Liver (tissue), 9 donors: ENCODE results near the gene NR6A1. TPM values are rescaled to one million over a fixed set of nuclear protein-coding genes. Genes with fewer than 3 reads are reported as not detected.

Experiments
- DNase-seq: peaks from one replicate; pipeline ENCODE4 v3.0.0-alpha.2; 2017; ENCODE audit warnings: low spot score
- H3K27ac ChIP-seq, 2 donors: one replicate each; pipeline ENCODE4 v1.7.0; 2013; ENCODE audit warnings: inconsistent platforms in 2 of 2, low read length in 2 of 2, control low read depth in 1 of 2, low read depth in 1 of 2, mild to moderate bottlenecking in 1 of 2
- H3K27me3 ChIP-seq, 4 donors: one replicate each; pipeline versions ENCODE4 v1.6.1 to v1.7.0; 2013; ENCODE audit warnings: low read length in 3 of 4, inconsistent platforms in 1 of 4, mild to moderate bottlenecking in 1 of 4, moderate library complexity in 1 of 4; ENCODE audit not compliant: control insufficient read depth in 4 of 4, insufficient read depth in 4 of 4
- H3K36me3 ChIP-seq, 4 donors: one replicate each; pipeline versions ENCODE4 v1.6.1 to v1.7.0; 2013; ENCODE audit warnings: low read length in 3 of 4, mild to moderate bottlenecking in 3 of 4, low read depth in 1 of 4, moderate library complexity in 1 of 4; ENCODE audit not compliant: control insufficient read depth in 4 of 4, insufficient read depth in 3 of 4
- H3K4me1 ChIP-seq, 4 donors: one replicate each; pipeline versions ENCODE4 v1.6.1 to v1.7.0; 2013; ENCODE audit warnings: low read length in 3 of 4, mild to moderate bottlenecking in 3 of 4, moderate library complexity in 1 of 4; ENCODE audit not compliant: control insufficient read depth in 4 of 4, insufficient read depth in 4 of 4
- H3K4me3 ChIP-seq, 3 donors: one replicate each; pipeline versions ENCODE4 v1.6.1 to v1.7.0; 2013; ENCODE audit warnings: low read length in 3 of 3, control low read depth in 1 of 3, low read depth in 1 of 3, mild to moderate bottlenecking in 1 of 3
- H3K9ac ChIP-seq, 2 donors: one replicate each; pipeline ENCODE4 v1.7.0; 2013; ENCODE audit warnings: low read length in 2 of 2, mild to moderate bottlenecking in 2 of 2, moderate library complexity in 2 of 2, control low read depth in 1 of 2, low read depth in 1 of 2
- H3K9me3 ChIP-seq, 4 donors: one replicate each; pipeline versions ENCODE4 v1.6.1 to v1.7.0; 2013; ENCODE audit warnings: low read length in 3 of 4; ENCODE audit not compliant: control insufficient read depth in 4 of 4
- EGR1 ChIP-seq, 2 donors: IDR thresholded peaks; 2 replicates each; pipeline ENCODE4 v1.6.1; 2016 to 2018; ENCODE audit warnings: antibody characterized with exemption in 2 of 2, low read depth in 2 of 2
- FOXA1 ChIP-seq: IDR thresholded peaks from 2 replicates; pipeline ENCODE4 v1.6.1; 2016; ENCODE audit warnings: antibody characterized with exemption
- FOXA2 ChIP-seq: IDR thresholded peaks from 2 replicates; pipeline ENCODE4 v1.6.1; 2016; ENCODE audit warnings: antibody characterized with exemption
- GABPA ChIP-seq, 2 donors: IDR thresholded peaks in 1 of 2; conservative IDR thresholded peaks in 1 of 2; 2 replicates each; pipeline ENCODE4 v1.6.1; 2016; ENCODE audit warnings: antibody characterized with exemption in 2 of 2, mild to moderate bottlenecking in 1 of 2, moderate library complexity in 1 of 2
- HNF4A ChIP-seq, 2 donors: conservative IDR thresholded peaks; 2 replicates each; pipeline ENCODE4 v1.6.1; 2016; ENCODE audit warnings: antibody characterized with exemption in 2 of 2, mild to moderate bottlenecking in 2 of 2
- HNF4G ChIP-seq: IDR thresholded peaks from 2 replicates; pipeline ENCODE4 v1.6.1; 2016; ENCODE audit warnings: antibody characterized with exemption
- JUND ChIP-seq, 2 donors: IDR thresholded peaks; 2 replicates each; pipeline ENCODE4 v1.6.1; 2016; ENCODE audit warnings: antibody characterized with exemption in 2 of 2
- NR2F2 ChIP-seq: IDR thresholded peaks from 2 replicates; pipeline ENCODE4 v1.6.1; 2016; ENCODE audit warnings: antibody characterized with exemption
- RAD21 ChIP-seq, 2 donors: IDR thresholded peaks; 2 replicates each; pipeline ENCODE4 v1.6.1; 2016; ENCODE audit warnings: antibody characterized with exemption in 2 of 2, mild to moderate bottlenecking in 2 of 2
- RXRA ChIP-seq, 2 donors: IDR thresholded peaks; 2 replicates each; pipeline ENCODE4 v1.6.1; 2017 to 2018; ENCODE audit warnings: antibody characterized with exemption in 2 of 2, mild to moderate bottlenecking in 1 of 2
- SP1 ChIP-seq: IDR thresholded peaks from 2 replicates; pipeline ENCODE4 v1.6.1; 2018; ENCODE audit warnings: antibody characterized with exemption, mild to moderate bottlenecking
- TAF1 ChIP-seq: conservative IDR thresholded peaks from 2 replicates; pipeline ENCODE4 v1.6.1; 2016; ENCODE audit warnings: antibody characterized with exemption, mild to moderate bottlenecking
- YY1 ChIP-seq: IDR thresholded peaks from 2 replicates; pipeline ENCODE4 v1.6.1; 2016; ENCODE audit warnings: antibody characterized with exemption, mild to moderate bottlenecking
- WGBS: extraction: QIAGEN DNeasy Blood & Tissue Kit; methylation state at CpG from one replicate; pipeline ENCODE4 v1.1.7; 2013; 5-methylcytosine and 5-hydroxymethylcytosine counted together
- polyA plus RNA-seq, 2 donors: library from polyadenylated mRNA; stranded (reverse) in 1 of 2; unstranded in 1 of 2; fragments of 200-250 nt in 1 of 2; fragments of >200 nt in 1 of 2; fragmentation: Nextera tagmentation in 1 of 2; extraction: Ambion mirVana in 1 of 2; gene quantifications; one replicate each; pipeline versions ENCODE4 v1.2.1 to v1.2.3, GENCODE V29; 2013 to 2015
- total RNA-seq, 2 donors: library from RNA; depleted of rRNA; stranded (reverse); fragments of >200 nt; gene quantifications; one replicate each; pipeline ENCODE4 v1.2.3, GENCODE V29; 2014
- TF ChIP-seq, protein P1 (sequence below): IDR thresholded peaks from 2 replicates; pipeline ENCODE4 v1.6.1; 2016; ENCODE audit warnings: antibody characterized with exemption
- TF ChIP-seq, protein P2 (sequence below): IDR thresholded peaks from 2 replicates; pipeline ENCODE4 v1.6.1; 2016; ENCODE audit warnings: antibody characterized with exemption, mild to moderate bottlenecking
- TF ChIP-seq, protein P3 (sequence below): IDR thresholded peaks from 2 replicates; pipeline ENCODE4 v1.6.1; 2016; ENCODE audit warnings: antibody characterized with exemption
- TF ChIP-seq, protein P4 (sequence below): fragments of 150-350 bp; IDR thresholded peaks from 2 replicates; pipeline ENCODE4 v1.5.1; 2017; ENCODE audit warnings: improper control_type of control experiment, low read depth, low read length; ENCODE audit not compliant: missing input control
- TF ChIP-seq, protein P5 (sequence below): IDR thresholded peaks from 2 replicates; pipeline ENCODE4 v1.6.1; 2016; ENCODE audit warnings: antibody characterized with exemption
- donor health status: healthy.
- donor health status: healthy.
- donor health status: healthy.
- donor health status: healthy.
- donor health status: healthy.

Gene NR6A1
- total and polyA plus RNA-seq, 4 donors = 0.72 to 6.1 (median 2.1) TPM

DNA sequence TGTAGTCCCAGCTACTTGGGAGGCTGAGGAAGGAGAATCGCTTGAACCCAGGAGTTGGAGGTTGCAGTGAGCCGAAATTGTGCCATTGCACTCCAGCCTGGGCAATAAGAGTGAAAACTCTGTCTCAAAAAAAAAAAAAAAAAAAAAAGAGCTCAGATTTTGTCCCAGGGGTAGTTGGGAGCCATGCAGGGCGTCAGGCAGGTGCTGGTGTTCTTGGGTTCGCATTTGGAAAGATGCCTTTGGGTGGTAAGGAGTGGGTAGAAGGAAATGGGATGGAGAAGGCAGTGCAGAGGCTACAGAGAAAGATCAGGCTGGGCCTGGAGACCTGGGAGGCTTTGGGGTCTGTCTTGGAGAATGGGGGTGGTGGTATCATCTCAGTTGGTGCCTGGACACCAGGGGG lies 297.0 kb downstream of the NR6A1 start:
- TF ChIP-seq TAF1 (no peak), FOXA2 (no peak), GABPA (IDR thresholded peaks at IDR 0.05 in 1 of 2, conservative IDR thresholded peaks at IDR 0.05 in 1 of 2) (no peak)
- 74% methylated on average over 4 of the region's 4 CpGs for WGBS
- Histone ChIP-seq H3K27me3 (peaks cover 0 to 5% (median 2%) of the 10 kb centered on the region in 4 donors), H3K4me3 (no peak overlapping the region), H3K4me1 (no peaks in the 10 kb centered on the region), H3K27ac (no peak overlapping the region), H3K9ac (no peak overlapping the region), H3K36me3 (no peaks in the 10 kb centered on the region), H3K9me3 (no peaks in the 10 kb centered on the region)
- no peak for DNase-seq

DNA sequence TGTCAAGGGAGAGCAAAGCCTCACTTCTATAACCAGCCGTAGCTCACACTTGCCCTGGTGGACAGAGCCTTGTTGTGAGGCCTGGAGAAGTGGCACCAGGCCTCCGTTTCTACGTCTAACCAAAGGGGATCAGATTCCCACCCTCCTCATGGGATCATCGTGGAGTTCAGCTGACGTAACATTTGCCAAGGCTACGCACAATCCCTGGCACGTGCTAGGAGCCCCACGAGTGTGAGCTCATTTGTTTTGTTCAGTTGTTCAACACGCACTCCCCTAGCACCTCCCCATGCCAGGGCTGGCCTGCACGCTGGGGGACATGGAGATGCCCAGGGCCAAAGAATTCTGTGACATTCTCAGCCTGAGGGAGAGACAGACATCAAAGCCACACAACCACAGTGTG lies 297.8 kb downstream of the NR6A1 start:
- 87% methylated on average over 10 of the region's 10 CpGs for WGBS
- no peak overlapping the region for H3K27ac ChIP-seq
- H3K4me3 ChIP-seq = no peak overlapping the region
- H3K4me1 ChIP-seq = no peaks in the 10 kb centered on the region
- H3K9me3 ChIP-seq = no peaks in the 10 kb centered on the region
- H3K27me3 ChIP-seq = peaks cover 0 to 5% (median 2%) of the 10 kb centered on the region in 4 donors
- TF ChIP-seq, protein P1, sequence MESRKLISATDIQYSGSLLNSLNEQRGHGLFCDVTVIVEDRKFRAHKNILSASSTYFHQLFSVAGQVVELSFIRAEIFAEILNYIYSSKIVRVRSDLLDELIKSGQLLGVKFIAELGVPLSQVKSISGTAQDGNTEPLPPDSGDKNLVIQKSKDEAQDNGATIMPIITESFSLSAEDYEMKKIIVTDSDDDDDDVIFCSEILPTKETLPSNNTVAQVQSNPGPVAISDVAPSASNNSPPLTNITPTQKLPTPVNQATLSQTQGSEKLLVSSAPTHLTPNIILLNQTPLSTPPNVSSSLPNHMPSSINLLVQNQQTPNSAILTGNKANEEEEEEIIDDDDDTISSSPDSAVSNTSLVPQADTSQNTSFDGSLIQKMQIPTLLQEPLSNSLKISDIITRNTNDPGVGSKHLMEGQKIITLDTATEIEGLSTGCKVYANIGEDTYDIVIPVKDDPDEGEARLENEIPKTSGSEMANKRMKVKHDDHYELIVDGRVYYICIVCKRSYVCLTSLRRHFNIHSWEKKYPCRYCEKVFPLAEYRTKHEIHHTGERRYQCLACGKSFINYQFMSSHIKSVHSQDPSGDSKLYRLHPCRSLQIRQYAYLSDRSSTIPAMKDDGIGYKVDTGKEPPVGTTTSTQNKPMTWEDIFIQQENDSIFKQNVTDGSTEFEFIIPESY = no peak
- TF ChIP-seq FOXA1 (no peak), FOXA2 (no peak), HNF4A (conservative IDR thresholded peaks at IDR 0.05) (no peak), NR2F2 (no peak), HNF4G (no peak), GABPA (IDR thresholded peaks at IDR 0.05 in 1 of 2, conservative IDR thresholded peaks at IDR 0.05 in 1 of 2) (no peak), SP1 (no peak), TAF1 (no peak), YY1 (no peak), RAD21 (IDR thresholded peaks at IDR 0.05) (no peak), JUND (IDR thresholded peaks at IDR 0.05) (no peak), RXRA (IDR thresholded peaks at IDR 0.05) (no peak), EGR1 (IDR thresholded peaks at IDR 0.05; ENCODE audit: low read depth in 2 of 2) (no peak)
- TF ChIP-seq, protein P2, sequence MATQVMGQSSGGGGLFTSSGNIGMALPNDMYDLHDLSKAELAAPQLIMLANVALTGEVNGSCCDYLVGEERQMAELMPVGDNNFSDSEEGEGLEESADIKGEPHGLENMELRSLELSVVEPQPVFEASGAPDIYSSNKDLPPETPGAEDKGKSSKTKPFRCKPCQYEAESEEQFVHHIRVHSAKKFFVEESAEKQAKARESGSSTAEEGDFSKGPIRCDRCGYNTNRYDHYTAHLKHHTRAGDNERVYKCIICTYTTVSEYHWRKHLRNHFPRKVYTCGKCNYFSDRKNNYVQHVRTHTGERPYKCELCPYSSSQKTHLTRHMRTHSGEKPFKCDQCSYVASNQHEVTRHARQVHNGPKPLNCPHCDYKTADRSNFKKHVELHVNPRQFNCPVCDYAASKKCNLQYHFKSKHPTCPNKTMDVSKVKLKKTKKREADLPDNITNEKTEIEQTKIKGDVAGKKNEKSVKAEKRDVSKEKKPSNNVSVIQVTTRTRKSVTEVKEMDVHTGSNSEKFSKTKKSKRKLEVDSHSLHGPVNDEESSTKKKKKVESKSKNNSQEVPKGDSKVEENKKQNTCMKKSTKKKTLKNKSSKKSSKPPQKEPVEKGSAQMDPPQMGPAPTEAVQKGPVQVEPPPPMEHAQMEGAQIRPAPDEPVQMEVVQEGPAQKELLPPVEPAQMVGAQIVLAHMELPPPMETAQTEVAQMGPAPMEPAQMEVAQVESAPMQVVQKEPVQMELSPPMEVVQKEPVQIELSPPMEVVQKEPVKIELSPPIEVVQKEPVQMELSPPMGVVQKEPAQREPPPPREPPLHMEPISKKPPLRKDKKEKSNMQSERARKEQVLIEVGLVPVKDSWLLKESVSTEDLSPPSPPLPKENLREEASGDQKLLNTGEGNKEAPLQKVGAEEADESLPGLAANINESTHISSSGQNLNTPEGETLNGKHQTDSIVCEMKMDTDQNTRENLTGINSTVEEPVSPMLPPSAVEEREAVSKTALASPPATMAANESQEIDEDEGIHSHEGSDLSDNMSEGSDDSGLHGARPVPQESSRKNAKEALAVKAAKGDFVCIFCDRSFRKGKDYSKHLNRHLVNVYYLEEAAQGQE = no peak
- TF ChIP-seq, protein P3, sequence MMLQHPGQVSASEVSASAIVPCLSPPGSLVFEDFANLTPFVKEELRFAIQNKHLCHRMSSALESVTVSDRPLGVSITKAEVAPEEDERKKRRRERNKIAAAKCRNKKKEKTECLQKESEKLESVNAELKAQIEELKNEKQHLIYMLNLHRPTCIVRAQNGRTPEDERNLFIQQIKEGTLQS = no peak
- TF ChIP-seq, protein P4, sequence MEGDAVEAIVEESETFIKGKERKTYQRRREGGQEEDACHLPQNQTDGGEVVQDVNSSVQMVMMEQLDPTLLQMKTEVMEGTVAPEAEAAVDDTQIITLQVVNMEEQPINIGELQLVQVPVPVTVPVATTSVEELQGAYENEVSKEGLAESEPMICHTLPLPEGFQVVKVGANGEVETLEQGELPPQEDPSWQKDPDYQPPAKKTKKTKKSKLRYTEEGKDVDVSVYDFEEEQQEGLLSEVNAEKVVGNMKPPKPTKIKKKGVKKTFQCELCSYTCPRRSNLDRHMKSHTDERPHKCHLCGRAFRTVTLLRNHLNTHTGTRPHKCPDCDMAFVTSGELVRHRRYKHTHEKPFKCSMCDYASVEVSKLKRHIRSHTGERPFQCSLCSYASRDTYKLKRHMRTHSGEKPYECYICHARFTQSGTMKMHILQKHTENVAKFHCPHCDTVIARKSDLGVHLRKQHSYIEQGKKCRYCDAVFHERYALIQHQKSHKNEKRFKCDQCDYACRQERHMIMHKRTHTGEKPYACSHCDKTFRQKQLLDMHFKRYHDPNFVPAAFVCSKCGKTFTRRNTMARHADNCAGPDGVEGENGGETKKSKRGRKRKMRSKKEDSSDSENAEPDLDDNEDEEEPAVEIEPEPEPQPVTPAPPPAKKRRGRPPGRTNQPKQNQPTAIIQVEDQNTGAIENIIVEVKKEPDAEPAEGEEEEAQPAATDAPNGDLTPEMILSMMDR = no peak
- TF ChIP-seq, protein P5, sequence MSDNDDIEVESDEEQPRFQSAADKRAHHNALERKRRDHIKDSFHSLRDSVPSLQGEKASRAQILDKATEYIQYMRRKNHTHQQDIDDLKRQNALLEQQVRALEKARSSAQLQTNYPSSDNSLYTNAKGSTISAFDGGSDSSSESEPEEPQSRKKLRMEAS = no peak
- no peak overlapping the region for H3K9ac ChIP-seq
- no peaks in the 10 kb centered on the region for H3K36me3 ChIP-seq
- DNase-seq = no peak
